Smooth muscle cell (in vitro differentiated cells): ENCODE data around the gene HSPA4. TPM values are rescaled to one million over a fixed set of nuclear protein-coding genes. Genes with fewer than 3 reads are reported as not detected.
A peak's percentile ranks its signal among the peaks of the same experiment; 100 is the strongest.
"Not testable (repeated sequence)": the region's sequence is repeated elsewhere in the genome, so short reads cannot be mapped to it uniquely, and the experiment has no call there.

ENCODE experiments used
- DNase-seq: peaks from one replicate; lab custom pipeline; 2025; ENCODE audit not compliant: unreplicated experiment; lab: John Stamatoyannopoulos, UW
- H2AFZ ChIP-seq: fragments of 200-600 bp; sonication (generic); 2 replicates; pipeline ENCODE4 v1.6.0; 2016; ENCODE audit warnings: antibody characterized with exemption, low read depth, mild to moderate bottlenecking
- H3F3A ChIP-seq: fragments of 200-600 bp; sonication (generic); 2 replicates; pipeline ENCODE4 v1.6.0; 2017; ENCODE audit warnings: antibody characterized with exemption, low read depth
- H3K27ac ChIP-seq: fragments of 200-600 bp; sonication (generic); 2 replicates; pipeline ENCODE4 v1.5.1; 2016; ENCODE audit warnings: low read depth, mild to moderate bottlenecking
- H3K27me3 ChIP-seq: fragments of 200-600 bp; sonication (generic); 2 replicates; pipeline ENCODE4 v1.6.1; 2016; ENCODE audit warnings: low read depth, mild to moderate bottlenecking
- H3K36me3 ChIP-seq: fragments of 200-600 bp; sonication (generic); 2 replicates; pipeline ENCODE4 v1.5.1; 2016; ENCODE audit warnings: low read depth
- H3K4me1 ChIP-seq: fragments of 200-600 bp; sonication (generic); 2 replicates; pipeline ENCODE4 v1.5.1; 2016; ENCODE audit warnings: low read depth
- H3K4me2 ChIP-seq: fragments of 200-600 bp; sonication (generic); 2 replicates; pipeline ENCODE4 v1.6.0; 2016; ENCODE audit warnings: mild to moderate bottlenecking
- H3K4me3 ChIP-seq: fragments of 200-600 bp; sonication (generic); 2 replicates; pipeline ENCODE4 v1.5.1; 2016; ENCODE audit warnings: mild to moderate bottlenecking
- H3K79me2 ChIP-seq: fragments of 200-600 bp; sonication (generic); 2 replicates; pipeline ENCODE4 v1.6.0; 2016; ENCODE audit warnings: low read depth, mild to moderate bottlenecking
- H3K9ac ChIP-seq: fragments of 200-600 bp; sonication (generic); 2 replicates; pipeline ENCODE4 v1.6.0; 2016; ENCODE audit warnings: low read depth
- H3K9me3 ChIP-seq: fragments of 200-600 bp; sonication (generic); replicated peaks from 2 replicates; pipeline ENCODE4 v1.5.1; 2016; ENCODE audit warnings: low read depth
- H4K20me1 ChIP-seq: fragments of 200-600 bp; sonication (generic); 2 replicates; pipeline ENCODE4 v1.6.0; 2016; ENCODE audit warnings: low read depth
- CTCF ChIP-seq: fragments of 200-600 bp; sonication (generic); IDR thresholded peaks from 2 replicates; pipeline ENCODE4 v1.5.1; 2017; ENCODE audit warnings: borderline replicate concordance, mild to moderate bottlenecking, antibody characterized with exemption; ENCODE audit not compliant: insufficient read depth, poor library complexity, severe bottlenecking
- WGBS: methylation state at CpG from one replicate; pipeline ENCODE4 v1.1.7; 2016; ENCODE audit warnings: low lambda C conversion rate; 5-methylcytosine and 5-hydroxymethylcytosine counted together
- polyA plus RNA-seq: library from polyadenylated mRNA; unstranded; fragments of >200 nt; fragmentation: Nextera tagmentation; extraction: Ambion mirVana; gene quantifications from 2 replicates; pipeline ENCODE4 v1.2.1, GENCODE V29; 2016
- total RNA-seq: library from RNA; depleted of rRNA; stranded (reverse); fragments of >200 nt; gene quantifications from 2 replicates; pipeline ENCODE4 v1.2.3, GENCODE V29; 2014

Gene HSPA4
- total and polyA plus RNA-seq, 2 experiments from 2014 or later, result 73.2 to 90.3 TPM

- H3K4me2 ChIP-seq, result no peak overlapping the region
- H4K20me1 ChIP-seq, result no peaks in the 10 kb centered on the region
- H3K9ac ChIP-seq, result no peak overlapping the region
- no peak overlapping the region for H3K4me3 ChIP-seq
- WGBS, result 92% methylated on average over 11 of the region's 11 CpGs
- no peak overlapping the region for H3K27ac ChIP-seq
- no peak for DNase-seq
- no peaks in the 10 kb centered on the region for H3F3A ChIP-seq
- no peaks in the 10 kb centered on the region for H3K27me3 ChIP-seq
- TF ChIP-seq CTCF, result no peak
- no peaks in the 10 kb centered on the region for H3K79me2 ChIP-seq
- no peak overlapping the region for H2AFZ ChIP-seq
- H3K36me3 ChIP-seq, result no peaks in the 10 kb centered on the region
- H3K4me1 ChIP-seq, result no peaks in the 10 kb centered on the region
- no peaks in the 10 kb centered on the region for H3K9me3 ChIP-seq
Observed at GRCh38 chr5:133034064-133034463, 17.7 kb upstream of the HSPA4 start.

- Histone ChIP-seq H3F3A (no peaks in the 10 kb centered on the region), H3K27me3 (no peaks in the 10 kb centered on the region), H3K9me3 (no peaks in the 10 kb centered on the region), H3K4me3 (no peak overlapping the region), H3K9ac (no peak overlapping the region), H4K20me1 (no peaks in the 10 kb centered on the region), H3K27ac (no peak overlapping the region), H3K79me2 (no peaks in the 10 kb centered on the region), H3K4me2 (no peak overlapping the region), H3K4me1 (no peaks in the 10 kb centered on the region), H3K36me3 (no peaks in the 10 kb centered on the region), H2AFZ (no peak overlapping the region)
- DNase-seq, result no peak
- TF ChIP-seq CTCF, result no peak
- WGBS, result 86% methylated on average over 2 of the region's 2 CpGs
Observed at GRCh38 chr5:133035224-133035623, 16.6 kb upstream of the HSPA4 start.

- 93% methylated on average over 6 of the region's 6 CpGs for WGBS
- not testable (repeated sequence) for H4K20me1 ChIP-seq, H3F3A ChIP-seq
Observed at GRCh38 chr5:133036677-133037076, 15.1 kb upstream of the HSPA4 start.

GRCh38 chr5:133041157-133041784 lies 10.5 kb upstream of the HSPA4 start:
- no peak for TF ChIP-seq CTCF
- Histone ChIP-seq H3K4me3 (no peak overlapping the region), H4K20me1 (no peaks in the 10 kb centered on the region), H3K36me3 (no peaks in the 10 kb centered on the region), H2AFZ (peak overlapping the region; percentile 76), H3K4me1 (no peaks in the 10 kb centered on the region), H3K9ac (no peak overlapping the region), H3K9me3 (no peaks in the 10 kb centered on the region), H3K79me2 (no peaks in the 10 kb centered on the region), H3K4me2 (no peak overlapping the region), H3K27me3 (no peaks in the 10 kb centered on the region), H3F3A (no peaks in the 10 kb centered on the region), H3K27ac (no peak overlapping the region)
- DNase-seq, result no peak
- 86% methylated on average over 3 of the region's 3 CpGs for WGBS

More at GRCh38 chr5:133036677-133037076, 15.1 kb upstream of the HSPA4 start:
- H3K27ac ChIP-seq, H3K4me3 ChIP-seq, H3K9me3 ChIP-seq, H3K4me1 ChIP-seq, H3K4me2 ChIP-seq, DNase-seq, H3K27me3 ChIP-seq, H3K36me3 ChIP-seq, H3K79me2 ChIP-seq, H3K9ac ChIP-seq, H2AFZ ChIP-seq: not testable (repeated sequence)
